ENCODE results near the gene RNF111.

- TF ChIP-seq POLR2AphosphoS5 (IDR thresholded peaks at IDR 0.05; ENCODE audit: low read depth, low read length): no peak
- TF ChIP-seq POLR2A (IDR thresholded peaks at IDR 0.05; ENCODE audit: low read depth, low read length): no peak
- no peak for TF ChIP-seq TAF1 (IDR thresholded peaks at IDR 0.05; ENCODE audit: borderline replicate concordance, low read depth, low read length)
Observed at GRCh38 chr15:59105854-59106253, 118.4 kb downstream of the RNF111 start.
